ENCODE results near the gene BEGAIN.

Gene BEGAIN

GRCh38 chr14:100614803-100615202, 27.6 kb upstream of the BEGAIN start:
- DNase-seq = no peak

GRCh38 chr14:100612986-100613385, 25.8 kb upstream of the BEGAIN start:
- DNase-seq = no peak

GRCh38 chr14:100611811-100612480, 24.7 kb upstream of the BEGAIN start:
- no peak for DNase-seq

GRCh38 chr14:100610511-100611217, 23.4 kb upstream of the BEGAIN start:
- DNase-seq = no peak

DNA sequence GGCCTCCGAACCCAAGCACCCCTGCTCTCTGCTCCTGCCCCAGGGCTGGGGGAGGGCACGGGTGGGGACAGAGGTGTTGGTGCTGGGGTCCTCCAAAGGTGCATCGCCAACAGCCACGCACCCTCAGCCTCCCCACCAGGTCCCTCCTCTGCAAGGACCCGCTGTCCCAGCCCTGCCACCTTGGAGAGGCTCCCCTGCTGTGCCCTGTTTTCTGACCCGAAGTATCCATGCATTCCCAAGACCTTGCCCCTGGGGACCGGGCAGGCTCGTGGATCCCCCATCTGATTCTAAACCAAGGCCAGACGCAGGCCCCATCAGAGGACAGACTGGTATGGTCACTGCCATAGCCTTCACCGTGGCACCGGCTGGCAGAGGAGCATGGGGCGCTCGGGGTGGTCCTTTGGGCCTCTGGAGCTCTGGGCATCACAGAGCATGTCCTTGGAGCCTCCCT, 22.7 kb upstream of the BEGAIN start:
- DNase-seq = no peak

GRCh38 chr14:100609331-100609870, 22.2 kb upstream of the BEGAIN start:
- no peak for DNase-seq

GRCh38 chr14:100608586-100609330, 21.5 kb upstream of the BEGAIN start:
- no peak for DNase-seq

GRCh38 chr14:100608064-100608463, 20.8 kb upstream of the BEGAIN start:
- no peak for DNase-seq

DNA sequence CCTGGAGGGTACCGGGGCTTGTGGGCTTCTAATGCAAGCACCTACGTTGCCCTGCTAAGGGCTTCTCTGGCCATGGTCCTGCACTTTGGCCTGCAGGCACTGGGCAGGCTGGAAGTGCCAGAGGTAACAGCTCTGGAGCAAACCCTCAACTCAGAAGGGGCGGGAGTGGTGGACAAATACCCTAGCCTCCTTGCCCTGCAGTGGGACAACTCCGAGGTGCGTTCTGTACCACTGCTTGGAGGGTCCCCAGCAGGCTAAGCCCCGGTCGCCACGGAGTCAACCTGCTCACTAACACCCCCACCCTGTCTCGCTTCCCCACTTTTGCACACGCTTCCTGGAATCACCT, 20.4 kb upstream of the BEGAIN start:
- DNase-seq = no peak

GRCh38 chr14:100606687-100607610, 19.7 kb upstream of the BEGAIN start:
- DNase-seq = no peak

DNA sequence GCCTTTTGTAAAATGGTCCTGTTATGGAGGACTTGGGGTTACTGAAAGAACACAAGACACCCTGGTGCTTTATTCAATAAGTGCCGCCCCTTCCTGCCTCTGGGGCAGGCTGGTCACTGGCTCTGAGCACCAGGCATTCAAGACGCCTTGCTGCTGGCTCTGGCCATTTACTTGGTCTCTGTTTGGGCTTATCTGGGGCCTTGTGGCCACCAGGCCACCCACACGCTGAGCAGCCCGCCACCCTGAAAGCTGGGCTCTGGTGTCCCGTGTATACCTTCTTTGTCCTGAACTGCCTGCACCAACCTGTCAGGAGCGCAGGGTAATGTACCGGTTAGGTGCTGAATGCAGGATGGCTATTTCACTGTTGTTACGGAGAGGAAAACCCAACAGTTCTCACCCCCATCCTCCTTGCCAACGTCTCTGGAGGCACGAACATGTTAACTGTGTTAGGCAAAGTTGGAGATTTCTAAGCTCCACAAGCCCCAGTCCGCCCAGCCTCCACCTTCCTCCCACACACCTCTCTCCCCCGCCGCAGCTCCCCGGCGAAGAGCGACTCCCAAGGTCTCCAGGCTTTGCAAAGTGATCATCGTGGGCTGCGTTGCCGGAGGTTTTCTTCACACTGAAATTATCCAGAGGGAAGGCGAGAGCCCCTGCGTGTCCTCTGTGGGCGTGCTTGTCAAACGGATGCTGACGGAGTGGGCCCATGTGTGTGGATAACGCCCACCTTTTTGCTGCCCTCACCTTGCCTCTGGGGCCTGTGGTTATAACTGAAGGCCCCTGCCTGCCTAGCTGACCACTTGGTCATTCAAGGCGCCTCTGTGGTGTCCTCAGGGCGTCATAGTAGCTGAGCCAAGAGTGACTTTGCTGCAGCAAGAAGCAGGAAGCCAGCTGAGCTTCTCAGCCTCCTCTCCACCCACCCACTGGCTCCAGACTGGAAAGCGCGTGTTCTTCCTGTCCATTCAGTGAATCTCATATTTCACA, 18.8 kb upstream of the BEGAIN start:
- peak; percentile 15 for DNase-seq

DNA sequence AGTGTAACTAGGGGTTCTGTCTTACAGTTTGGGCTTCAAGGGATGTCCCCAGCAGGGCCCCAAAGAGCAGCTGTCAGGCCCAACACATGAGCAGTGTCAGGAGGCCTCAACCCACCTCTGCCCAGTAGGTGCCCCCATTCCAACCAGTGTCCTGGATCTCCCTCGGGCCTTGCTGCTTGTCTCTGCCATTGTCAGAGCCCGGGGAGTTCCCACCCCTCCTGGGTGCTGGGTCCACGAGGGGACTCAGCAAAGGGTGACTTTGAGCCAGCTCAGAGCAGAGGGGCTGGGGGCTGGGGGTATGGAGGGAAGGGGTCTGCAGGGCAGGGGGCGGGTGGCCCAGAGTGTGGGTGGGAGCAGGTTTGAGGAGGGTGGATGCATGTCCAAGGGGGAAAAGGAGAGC, 18.0 kb upstream of the BEGAIN start:
- no peak for DNase-seq

- DNase-seq = no peak
Measured at GRCh38 chr14:100604709-100605108, 17.5 kb upstream of the BEGAIN start.

DNA sequence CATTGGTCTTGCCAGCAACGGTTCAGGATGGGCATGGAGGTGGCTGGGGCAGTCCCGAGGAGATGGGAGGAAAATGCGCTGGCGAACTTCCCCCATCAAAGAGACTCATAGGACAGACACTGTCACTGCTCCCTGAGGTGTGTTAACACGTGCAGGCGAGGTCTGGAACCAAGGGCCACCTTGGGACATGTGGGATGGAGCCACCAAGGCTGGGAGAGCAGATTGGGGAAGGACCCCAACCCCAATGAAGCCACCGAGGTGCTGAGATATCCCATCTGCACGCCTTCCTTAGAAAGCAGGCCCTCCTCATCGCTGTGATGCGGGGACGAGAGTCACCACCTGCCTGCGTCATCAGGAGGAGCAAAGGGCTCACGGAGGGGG, 16.9 kb upstream of the BEGAIN start:
- DNase-seq = no peak

DNA sequence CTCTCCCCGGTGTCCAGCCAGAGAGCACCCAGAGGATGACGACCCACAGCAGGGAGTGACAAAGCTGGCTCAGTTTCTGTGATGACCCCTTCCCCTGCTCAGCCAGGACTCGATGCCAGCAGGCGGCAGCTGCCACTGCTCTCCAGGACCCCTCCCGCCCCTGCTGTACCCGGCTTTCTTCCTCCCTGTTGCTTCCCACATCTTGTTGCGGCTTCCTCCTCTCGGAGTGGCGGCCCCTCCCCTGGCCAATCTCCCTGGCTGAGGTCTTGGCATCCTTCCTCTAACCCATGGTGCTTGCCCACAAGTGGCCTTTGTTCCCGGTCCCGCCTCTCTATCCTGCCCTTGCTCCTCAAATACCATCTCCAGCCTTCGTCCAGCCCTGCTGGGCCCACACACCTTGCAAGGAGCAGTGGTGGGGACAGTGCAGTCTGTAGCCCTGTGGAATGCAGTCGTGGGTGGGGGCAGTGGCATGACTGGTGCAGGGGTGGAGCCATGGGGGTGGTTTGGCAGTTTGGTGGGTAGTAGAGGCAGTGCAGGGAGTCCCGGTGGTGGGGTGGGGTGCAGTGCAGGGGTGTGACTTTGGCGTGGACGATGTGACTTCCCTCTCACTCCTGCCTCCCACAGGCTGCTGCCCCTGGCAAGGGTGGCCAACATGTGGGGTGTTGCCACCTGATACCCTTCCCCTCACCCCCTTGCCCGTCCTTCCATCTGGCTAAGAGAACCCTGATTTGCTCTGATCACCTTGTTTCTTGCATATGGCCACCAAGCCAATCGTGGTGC, 16.3 kb upstream of the BEGAIN start:
- DNase-seq = no peak

- no peak for DNase-seq
Measured at GRCh38 chr14:100602621-100603230, 15.5 kb upstream of the BEGAIN start.

- DNase-seq = no peak
Measured at GRCh38 chr14:100601914-100602313, 14.7 kb upstream of the BEGAIN start.

DNA sequence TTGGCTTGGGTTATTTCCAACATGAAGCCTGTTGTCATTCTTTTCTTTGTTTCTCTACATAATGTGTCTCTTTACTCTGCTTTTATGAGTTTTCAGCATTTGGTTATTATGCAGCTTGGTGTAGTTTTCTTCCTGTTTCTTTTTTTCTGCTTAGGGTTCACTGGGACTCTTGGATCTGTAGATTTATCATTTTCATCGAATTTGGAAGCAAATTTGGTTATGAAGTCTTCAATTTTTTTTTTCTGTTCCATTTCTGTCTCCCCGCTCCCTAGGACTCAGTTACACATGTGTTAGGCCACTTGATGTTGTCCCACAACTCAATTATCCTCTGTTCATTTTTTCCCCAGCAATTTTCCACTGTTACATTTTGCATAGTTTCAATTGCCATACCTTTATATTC, 13.8 kb upstream of the BEGAIN start:
- DNase-seq = no peak

DNA sequence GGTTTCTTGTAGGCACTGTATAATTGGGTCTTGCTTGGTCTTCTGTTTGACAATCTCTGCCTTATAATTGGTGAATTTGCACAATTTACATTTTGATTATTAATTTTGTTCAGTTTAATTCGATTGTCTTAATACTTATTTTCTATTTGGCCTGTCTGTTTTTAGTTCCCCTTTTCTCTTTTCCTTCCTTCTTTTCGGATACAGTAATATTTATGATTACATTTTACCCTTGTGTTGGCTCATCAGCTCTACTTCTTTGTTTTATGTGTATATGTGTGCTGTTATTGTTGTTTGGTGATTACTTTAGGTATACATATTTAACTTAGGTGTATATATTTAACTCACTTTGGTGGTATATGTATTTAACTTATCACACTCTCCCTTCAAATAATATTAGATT, 12.8 kb upstream of the BEGAIN start:
- DNase-seq = no peak

DNA sequence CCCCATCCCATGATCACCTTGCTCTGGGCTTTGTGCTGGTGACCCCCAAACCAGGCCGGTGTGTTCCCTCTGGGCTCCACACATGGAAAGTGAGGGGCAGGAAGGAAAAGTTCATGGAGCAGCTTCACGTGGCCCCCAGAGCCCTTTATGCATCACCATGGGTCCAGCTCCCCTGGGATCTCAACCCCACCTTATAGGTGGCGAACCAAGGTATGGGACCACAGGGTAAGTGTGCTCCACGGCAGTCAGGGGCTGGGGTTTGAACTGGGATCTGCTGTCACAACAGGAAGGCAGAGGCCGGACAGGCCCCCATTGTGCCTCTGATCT, 7.4 kb upstream of the BEGAIN start:
- no peak for DNase-seq
